ENCODE data around the gene PHC3. TPM values are rescaled to one million over a fixed set of nuclear protein-coding genes. Genes with fewer than 3 reads are reported as not detected.
A peak's percentile ranks its signal among the peaks of the same experiment; 100 is the strongest.

PHC3 gene
- total RNA-seq, 1 donor, result 51.4 TPM

DNA sequence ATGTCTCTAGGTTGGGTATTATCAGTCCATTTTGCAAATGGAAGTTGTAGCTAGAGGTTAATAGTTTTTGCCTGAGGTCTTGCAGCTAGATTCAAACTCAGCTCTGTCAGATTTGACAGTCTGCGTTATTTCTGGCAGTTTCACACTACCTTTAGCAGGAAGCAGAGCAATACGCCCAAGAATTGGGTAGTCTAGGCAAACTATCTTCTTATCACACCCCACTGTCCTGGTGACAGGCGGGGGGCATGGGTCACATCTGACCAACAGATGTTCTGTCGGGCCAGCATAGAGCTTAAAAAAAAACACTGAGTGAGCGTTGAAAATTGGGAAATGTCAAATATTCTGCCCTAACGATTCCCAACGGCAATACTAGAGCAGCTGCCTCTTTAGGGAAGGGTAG lies 138.0 kb downstream of the PHC3 start:
- TF ChIP-seq, protein P1, sequence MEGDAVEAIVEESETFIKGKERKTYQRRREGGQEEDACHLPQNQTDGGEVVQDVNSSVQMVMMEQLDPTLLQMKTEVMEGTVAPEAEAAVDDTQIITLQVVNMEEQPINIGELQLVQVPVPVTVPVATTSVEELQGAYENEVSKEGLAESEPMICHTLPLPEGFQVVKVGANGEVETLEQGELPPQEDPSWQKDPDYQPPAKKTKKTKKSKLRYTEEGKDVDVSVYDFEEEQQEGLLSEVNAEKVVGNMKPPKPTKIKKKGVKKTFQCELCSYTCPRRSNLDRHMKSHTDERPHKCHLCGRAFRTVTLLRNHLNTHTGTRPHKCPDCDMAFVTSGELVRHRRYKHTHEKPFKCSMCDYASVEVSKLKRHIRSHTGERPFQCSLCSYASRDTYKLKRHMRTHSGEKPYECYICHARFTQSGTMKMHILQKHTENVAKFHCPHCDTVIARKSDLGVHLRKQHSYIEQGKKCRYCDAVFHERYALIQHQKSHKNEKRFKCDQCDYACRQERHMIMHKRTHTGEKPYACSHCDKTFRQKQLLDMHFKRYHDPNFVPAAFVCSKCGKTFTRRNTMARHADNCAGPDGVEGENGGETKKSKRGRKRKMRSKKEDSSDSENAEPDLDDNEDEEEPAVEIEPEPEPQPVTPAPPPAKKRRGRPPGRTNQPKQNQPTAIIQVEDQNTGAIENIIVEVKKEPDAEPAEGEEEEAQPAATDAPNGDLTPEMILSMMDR (IDR thresholded peaks at IDR 0.05; ENCODE audit: insufficient read depth, low read depth, low read length), result no peak
- no peak overlapping the region for H3K4me3 ChIP-seq (ENCODE audit: low read depth, low read length)
- DNase-seq (ENCODE audit: low read depth), result peak; percentile 7

DNA sequence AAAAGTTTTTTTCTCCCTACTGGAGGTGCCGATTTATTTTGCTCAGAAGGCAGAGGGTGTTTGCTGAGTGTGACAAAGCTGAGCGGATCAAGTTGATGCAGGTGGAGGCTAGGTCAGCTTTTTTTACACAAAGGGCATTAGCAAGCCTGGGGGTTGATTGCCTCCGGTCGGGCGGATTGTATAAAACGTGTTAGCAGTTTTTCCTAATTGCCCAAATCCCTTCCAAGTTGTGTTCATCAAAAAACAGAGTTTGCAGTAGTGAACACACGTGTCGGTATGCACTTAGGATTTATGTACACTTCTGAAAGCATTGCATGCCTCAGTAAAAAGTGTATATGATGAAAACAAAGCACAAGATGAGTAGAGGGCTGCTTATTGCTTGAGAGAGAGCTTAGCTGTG lies 141.1 kb downstream of the PHC3 start:
- TF ChIP-seq, protein P1 (IDR thresholded peaks at IDR 0.05; ENCODE audit: insufficient read depth, low read depth, low read length), result no peak
- no peak for DNase-seq (ENCODE audit: low read depth)
- H3K4me3 ChIP-seq (ENCODE audit: low read depth, low read length), result no peak overlapping the region

DNA sequence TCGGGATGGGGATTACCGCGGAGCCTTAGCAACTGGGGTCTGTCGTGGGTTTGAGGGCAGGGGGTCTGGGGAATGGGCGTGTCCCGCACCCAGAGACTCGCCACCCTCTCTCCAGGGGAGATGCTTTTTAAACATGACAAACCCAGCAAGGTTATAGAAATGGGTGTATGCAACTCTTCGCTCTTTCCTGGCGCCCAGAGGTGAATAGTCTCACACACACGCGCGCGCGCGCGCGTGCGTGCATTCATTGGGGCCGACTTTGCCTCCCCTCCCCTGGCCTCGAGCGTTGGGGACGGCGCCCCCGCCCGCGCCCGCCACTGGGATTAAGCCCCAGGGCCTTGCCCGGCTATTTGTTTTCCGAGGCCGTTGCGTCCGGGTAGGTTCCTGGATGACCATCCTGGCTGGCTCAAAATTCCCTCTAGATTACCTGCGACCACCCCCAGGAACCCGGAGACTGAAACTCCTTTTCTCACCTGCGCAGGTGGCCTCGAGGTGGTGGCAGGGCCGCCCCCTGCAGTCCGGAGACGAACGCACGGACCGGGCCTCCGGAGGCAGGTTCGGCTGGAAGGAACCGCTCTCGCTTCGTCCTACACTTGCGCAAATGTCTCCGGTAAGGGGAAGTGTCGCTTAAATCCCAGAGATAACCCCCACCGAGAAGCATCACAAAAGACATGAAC lies 143.0 kb downstream of the PHC3 start:
- DNase-seq (ENCODE audit: low read depth), result no peak
- H3K4me3 ChIP-seq (ENCODE audit: low read depth, low read length), result peak overlapping the region; percentile 48
- TF ChIP-seq, protein P1 (IDR thresholded peaks at IDR 0.05; ENCODE audit: insufficient read depth, low read depth, low read length), result no peak

Small RNA genes within 50 kb of the gene (small RNA-seq; reads per million reads assigned to genes)
- gene RNU4-38P (not detected), gene RNU6-315P (not detected)

Other genes with a start within 250 kb of the PHC3 start
- 27.7 and 47.9 TPM in 2 replicates for gene SEC62, start 214.9 kb downstream of the PHC3 start, total RNA-seq
- gene GPR160, start 143.7 kb downstream of the PHC3 start, total RNA-seq, result under 0.01 and 0.43 TPM in 2 replicates
- 81.8 and 98.4 TPM in 2 replicates for gene PRKCI, start 40.7 kb upstream of the PHC3 start, total RNA-seq
- gene SKIL, start 176.0 kb upstream of the PHC3 start, total RNA-seq, result 95.9 and 96.3 TPM in 2 replicates
- gene CLDN11, start 237.1 kb upstream of the PHC3 start, total RNA-seq, result 276 and 411 TPM in 2 replicates